Activated naive CD4-positive, alpha-beta T cell treated with anti-CD3 and anti-CD28 coated beads for 36 hours (primary cell): ENCODE measurements around the gene ADGRG6. TPM values are rescaled to one million over a fixed set of nuclear protein-coding genes. Genes with fewer than 3 reads are reported as not detected.

Experiments
- CTCF ChIA-PET: fragments of 350-600 bp; sonication (Branson Sonifier 250); formaldehyde crosslinking; loops from one replicate; lab custom pipeline; 2021; ENCODE audit warnings: antibody characterized with exemption; lab: Charles Lee
- DNase-seq: peaks from one replicate; pipeline ENCODE4 v3.0.0-alpha.2; 2020
- H3K27ac Mint-ChIP-seq: one replicate; pipeline ENCODE4 v1.8.0; 2021; ENCODE audit warnings: mild to moderate bottlenecking, mixed read lengths
- H3K27me3 Mint-ChIP-seq: one replicate; pipeline ENCODE4 v1.8.0; 2021; ENCODE audit warnings: low read depth, mixed read lengths
- H3K36me3 Mint-ChIP-seq: one replicate; pipeline ENCODE4 v1.8.0; 2021; ENCODE audit warnings: low read depth, mixed read lengths
- H3K4me1 Mint-ChIP-seq: one replicate; pipeline ENCODE4 v1.8.0; 2021; ENCODE audit warnings: low read depth, mixed read lengths
- H3K4me3 Mint-ChIP-seq: one replicate; pipeline ENCODE4 v1.8.0; 2021; ENCODE audit warnings: mild to moderate bottlenecking, moderate library complexity, mixed read lengths
- H3K9me3 Mint-ChIP-seq: one replicate; pipeline ENCODE4 v1.8.0; 2021; ENCODE audit warnings: mixed read lengths
- intact Hi-C: fragments of 100-400 bp; cut with micrococcal nuclease; formaldehyde crosslinking; loops from one replicate; pipeline ENCODE4 v1.15.1; 2023
- total RNA-seq, 2 experiments: library from RNA; stranded (reverse); gene quantifications; one replicate each; pipeline ENCODE4 v1.2.3, GENCODE V29; 2021

The ADGRG6 gene
- total RNA-seq, 2 experiments from 2014 or later = 0.69 to 0.86 TPM

GRCh38 chr6:142326540-142326939, 24.7 kb downstream of the ADGRG6 start:
- Mint-ChIP-seq H3K9me3 (no peaks in the 10 kb centered on the region), H3K27ac (no peak overlapping the region), H3K4me1 (peaks cover 13% of the 10 kb centered on the region), H3K4me3 (no peak overlapping the region), H3K36me3 (no peaks in the 10 kb centered on the region), H3K27me3 (no peaks in the 10 kb centered on the region)
- CTCF ChIA-PET = no interaction called here
- intact Hi-C loops = no loop called here
- no peak for DNase-seq

GRCh38 chr6:142328070-142328469, 26.3 kb downstream of the ADGRG6 start:
- no peak for DNase-seq
- no peak overlapping the region for H3K4me3 Mint-ChIP-seq
- no peak overlapping the region for H3K27ac Mint-ChIP-seq
- peaks cover 15% of the 10 kb centered on the region for H3K4me1 Mint-ChIP-seq
- H3K9me3 Mint-ChIP-seq = no peaks in the 10 kb centered on the region
- no peaks in the 10 kb centered on the region for H3K36me3 Mint-ChIP-seq
- CTCF ChIA-PET = interaction anchor here (1.3 kb wide), 1 partner anchor 28 kb away, joined by 3 read pairs; no protein-coding TSS in a partner anchor
- H3K27me3 Mint-ChIP-seq = no peaks in the 10 kb centered on the region
- intact Hi-C loops = no loop called here

- intact Hi-C loops = no loop called here
- Mint-ChIP-seq H3K27ac (no peak overlapping the region), H3K4me1 (peaks cover 15% of the 10 kb centered on the region), H3K9me3 (no peaks in the 10 kb centered on the region), H3K36me3 (no peaks in the 10 kb centered on the region), H3K27me3 (no peaks in the 10 kb centered on the region), H3K4me3 (no peak overlapping the region)
- CTCF ChIA-PET = interaction anchor here (1.3 kb wide), 1 partner anchor 29 kb away, joined by 3 read pairs; no protein-coding TSS in a partner anchor
- no peak for DNase-seq
Measured at GRCh38 chr6:142329486-142330113, 27.8 kb downstream of the ADGRG6 start.

- peak; percentile 48 for DNase-seq
- CTCF ChIA-PET = no interaction called here
- H3K9me3 Mint-ChIP-seq = no peaks in the 10 kb centered on the region
- no peak overlapping the region for H3K4me3 Mint-ChIP-seq
- H3K27me3 Mint-ChIP-seq = no peaks in the 10 kb centered on the region
- intact Hi-C loops = no loop called here
- H3K4me1 Mint-ChIP-seq = peaks cover 15% of the 10 kb centered on the region
- no peak overlapping the region for H3K27ac Mint-ChIP-seq
- H3K36me3 Mint-ChIP-seq = no peaks in the 10 kb centered on the region
Measured at GRCh38 chr6:142331075-142331551, 29.3 kb downstream of the ADGRG6 start.

- Mint-ChIP-seq H3K36me3 (no peaks in the 10 kb centered on the region), H3K4me3 (no peak overlapping the region), H3K27me3 (no peaks in the 10 kb centered on the region), H3K27ac (no peak overlapping the region), H3K9me3 (no peaks in the 10 kb centered on the region), H3K4me1 (peaks cover 15% of the 10 kb centered on the region)
- intact Hi-C loops = no loop called here
- DNase-seq = no peak
- CTCF ChIA-PET = no interaction called here
Measured at GRCh38 chr6:142331601-142332000, 29.8 kb downstream of the ADGRG6 start.

GRCh38 chr6:142332393-142333098, 30.7 kb downstream of the ADGRG6 start:
- no peak overlapping the region for H3K27ac Mint-ChIP-seq
- H3K27me3 Mint-ChIP-seq = no peaks in the 10 kb centered on the region
- DNase-seq = no peak
- no peak overlapping the region for H3K4me3 Mint-ChIP-seq
- CTCF ChIA-PET = interaction anchor here (0.7 to 1.1 kb wide), 2 partner anchors 15 to 31 kb away, joined by 4 to 5 read pairs; no protein-coding TSS in a partner anchor
- no peaks in the 10 kb centered on the region for H3K36me3 Mint-ChIP-seq
- intact Hi-C loops = no loop called here
- H3K9me3 Mint-ChIP-seq = no peaks in the 10 kb centered on the region
- H3K4me1 Mint-ChIP-seq = peaks cover 15% of the 10 kb centered on the region

- peaks cover 15% of the 10 kb centered on the region for H3K4me1 Mint-ChIP-seq
- no peaks in the 10 kb centered on the region for H3K36me3 Mint-ChIP-seq
- no peaks in the 10 kb centered on the region for H3K27me3 Mint-ChIP-seq
- intact Hi-C loops = no loop called here
- DNase-seq = no peak
- no peak overlapping the region for H3K4me3 Mint-ChIP-seq
- H3K27ac Mint-ChIP-seq = no peak overlapping the region
- CTCF ChIA-PET = interaction anchor here (1.1 kb wide), 1 partner anchor 16 kb away, joined by 5 read pairs; no protein-coding TSS in a partner anchor
- no peaks in the 10 kb centered on the region for H3K9me3 Mint-ChIP-seq
Measured at GRCh38 chr6:142333431-142333830, 31.6 kb downstream of the ADGRG6 start.

- Mint-ChIP-seq H3K27ac (no peak overlapping the region), H3K36me3 (no peaks in the 10 kb centered on the region), H3K9me3 (no peaks in the 10 kb centered on the region), H3K27me3 (no peaks in the 10 kb centered on the region), H3K4me3 (no peak overlapping the region), H3K4me1 (peaks cover 15% of the 10 kb centered on the region)
- CTCF ChIA-PET = no interaction called here
- no peak for DNase-seq
- intact Hi-C loops = no loop called here
Measured at GRCh38 chr6:142334294-142334693, 32.5 kb downstream of the ADGRG6 start.

- intact Hi-C loops = no loop called here
- Mint-ChIP-seq H3K27ac (no peak overlapping the region), H3K9me3 (no peaks in the 10 kb centered on the region), H3K4me3 (no peak overlapping the region), H3K4me1 (peaks cover 12% of the 10 kb centered on the region), H3K36me3 (no peaks in the 10 kb centered on the region), H3K27me3 (no peaks in the 10 kb centered on the region)
- DNase-seq = no peak
- CTCF ChIA-PET = interaction anchor here (0.5 kb wide), 1 partner anchor 84 kb away, joined by 3 read pairs; no protein-coding TSS in a partner anchor
Measured at GRCh38 chr6:142335415-142335814, 33.6 kb downstream of the ADGRG6 start.

- H3K4me3 Mint-ChIP-seq = no peak overlapping the region
- no peak overlapping the region for H3K27ac Mint-ChIP-seq
- intact Hi-C loops = no loop called here
- no peaks in the 10 kb centered on the region for H3K27me3 Mint-ChIP-seq
- DNase-seq = no peak
- CTCF ChIA-PET = interaction anchor here (0.5 kb wide), 1 partner anchor 84 kb away, joined by 3 read pairs; no protein-coding TSS in a partner anchor
- H3K36me3 Mint-ChIP-seq = no peaks in the 10 kb centered on the region
- peaks cover 6% of the 10 kb centered on the region for H3K4me1 Mint-ChIP-seq
- no peaks in the 10 kb centered on the region for H3K9me3 Mint-ChIP-seq
Measured at GRCh38 chr6:142336183-142336582, 34.4 kb downstream of the ADGRG6 start.

GRCh38 chr6:142336787-142337186, 35.0 kb downstream of the ADGRG6 start:
- H3K36me3 Mint-ChIP-seq = no peaks in the 10 kb centered on the region
- no peak overlapping the region for H3K27ac Mint-ChIP-seq
- DNase-seq = no peak
- H3K4me1 Mint-ChIP-seq = no peaks in the 10 kb centered on the region
- CTCF ChIA-PET = no interaction called here
- H3K27me3 Mint-ChIP-seq = peaks cover under 1% of the 10 kb centered on the region
- no peak overlapping the region for H3K4me3 Mint-ChIP-seq
- H3K9me3 Mint-ChIP-seq = no peaks in the 10 kb centered on the region
- intact Hi-C loops = no loop called here

- CTCF ChIA-PET = interaction anchor here (1.1 kb wide), 1 partner anchor 144 kb away, joined by 3 read pairs; no protein-coding TSS in a partner anchor
- intact Hi-C loops = no loop called here
- Mint-ChIP-seq H3K9me3 (no peaks in the 10 kb centered on the region), H3K27ac (no peak overlapping the region), H3K27me3 (peaks cover 3% of the 10 kb centered on the region), H3K36me3 (no peaks in the 10 kb centered on the region), H3K4me3 (no peak overlapping the region), H3K4me1 (no peaks in the 10 kb centered on the region)
- no peak for DNase-seq
Measured at GRCh38 chr6:142339113-142339512, 37.3 kb downstream of the ADGRG6 start.
